ENCODE data around the gene RPEL1.

DNA sequence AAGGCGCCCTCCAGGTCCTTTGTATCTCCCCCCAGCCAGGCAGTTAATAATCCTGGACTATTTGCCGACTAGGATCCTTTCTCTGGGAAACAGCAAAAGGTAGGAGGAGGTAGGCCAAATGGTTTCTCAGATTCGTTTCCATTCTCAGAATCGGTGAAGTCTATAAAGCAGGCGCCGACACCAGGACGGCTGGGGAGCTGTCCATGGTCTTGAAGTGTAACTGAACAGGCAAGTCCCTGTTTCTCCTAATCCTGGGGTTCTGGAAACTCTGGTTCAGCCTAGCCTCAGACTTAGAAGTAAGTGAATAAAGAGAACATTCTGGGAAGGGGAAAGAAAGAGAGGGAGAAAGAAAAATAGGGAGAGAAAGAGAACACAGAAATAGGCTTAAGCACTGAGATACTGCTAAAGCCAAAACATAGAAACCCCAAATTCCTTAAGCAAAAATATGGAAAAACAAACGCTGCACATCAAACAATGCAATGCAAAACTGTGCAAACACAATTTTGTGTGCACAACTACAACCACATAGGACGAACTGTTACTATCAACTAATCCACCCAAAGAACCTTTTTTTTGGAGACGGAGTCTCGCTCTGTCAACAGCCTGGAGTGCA, 20.1 kb downstream of the RPEL1 start:
- TF ChIP-seq, protein P1, sequence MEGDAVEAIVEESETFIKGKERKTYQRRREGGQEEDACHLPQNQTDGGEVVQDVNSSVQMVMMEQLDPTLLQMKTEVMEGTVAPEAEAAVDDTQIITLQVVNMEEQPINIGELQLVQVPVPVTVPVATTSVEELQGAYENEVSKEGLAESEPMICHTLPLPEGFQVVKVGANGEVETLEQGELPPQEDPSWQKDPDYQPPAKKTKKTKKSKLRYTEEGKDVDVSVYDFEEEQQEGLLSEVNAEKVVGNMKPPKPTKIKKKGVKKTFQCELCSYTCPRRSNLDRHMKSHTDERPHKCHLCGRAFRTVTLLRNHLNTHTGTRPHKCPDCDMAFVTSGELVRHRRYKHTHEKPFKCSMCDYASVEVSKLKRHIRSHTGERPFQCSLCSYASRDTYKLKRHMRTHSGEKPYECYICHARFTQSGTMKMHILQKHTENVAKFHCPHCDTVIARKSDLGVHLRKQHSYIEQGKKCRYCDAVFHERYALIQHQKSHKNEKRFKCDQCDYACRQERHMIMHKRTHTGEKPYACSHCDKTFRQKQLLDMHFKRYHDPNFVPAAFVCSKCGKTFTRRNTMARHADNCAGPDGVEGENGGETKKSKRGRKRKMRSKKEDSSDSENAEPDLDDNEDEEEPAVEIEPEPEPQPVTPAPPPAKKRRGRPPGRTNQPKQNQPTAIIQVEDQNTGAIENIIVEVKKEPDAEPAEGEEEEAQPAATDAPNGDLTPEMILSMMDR (IDR thresholded peaks at IDR 0.05; ENCODE audit: poor library complexity), result no peak
- TF ChIP-seq EZH2phosphoT487 (IDR thresholded peaks at IDR 0.05; ENCODE audit: low read depth, severe bottlenecking, unreplicated experiment), result no peak
- no peak for TF ChIP-seq EZH2 (IDR thresholded peaks at IDR 0.05; ENCODE audit: borderline replicate concordance)
